Uterus (tissue), 4 donors: ENCODE results near the gene DHRS12. TPM values are rescaled to one million over a fixed set of nuclear protein-coding genes. Genes with fewer than 3 reads are reported as not detected.
"Not testable (repeated sequence)": the region's sequence is repeated elsewhere in the genome, so short reads cannot be mapped to it uniquely, and the experiment has no call there.

ENCODE experiments used
- DNase-seq, 2 donors: peaks; one replicate each; pipeline ENCODE4 v3.0.0-alpha.2; 2019 to 2020
- H3K27ac ChIP-seq, 2 donors: fragments of 200-600 bp; sonication (generic); 1 replicate in 1 of 2; 2 replicates in 1 of 2; pipeline ENCODE4 v1.5.1; 2016 to 2018
- H3K27me3 ChIP-seq, 2 donors: fragments of 200-600 bp; sonication (generic); one replicate each; pipeline ENCODE4 v1.5.1; 2018 to 2019; ENCODE audit warnings: control low read depth in 1 of 2
- H3K36me3 ChIP-seq, 2 donors: fragments of 200-600 bp; sonication (generic); one replicate each; pipeline ENCODE4 v1.5.1; 2019; ENCODE audit warnings: control low read depth in 1 of 2
- H3K4me1 ChIP-seq, 2 donors: fragments of 200-600 bp; sonication (generic); one replicate each; pipeline ENCODE4 v1.5.1; 2018 to 2019; ENCODE audit warnings: control low read depth in 1 of 2
- H3K4me3 ChIP-seq, 2 donors: fragments of 200-600 bp; sonication (generic); 1 replicate in 1 of 2; 2 replicates in 1 of 2; pipeline ENCODE4 v1.5.1; 2018 to 2019; ENCODE audit warnings: mild to moderate bottlenecking in 1 of 2
- H3K9me3 ChIP-seq, 2 donors: fragments of 200-600 bp; sonication (generic); one replicate each; pipeline ENCODE4 v1.5.1; 2019; ENCODE audit warnings: control low read depth in 1 of 2
- POLR2A ChIP-seq, 2 donors: fragments of 450-650 bp; IDR thresholded peaks; one replicate each; pipeline ENCODE4 v1.6.1; 2016; ENCODE audit warnings: antibody characterized with exemption in 2 of 2, mild to moderate bottlenecking in 1 of 2, moderate library complexity in 1 of 2
- intact Hi-C: fragments of 100-400 bp; cut with DNase I; formaldehyde crosslinking; loops from one replicate; pipeline ENCODE4 v1.15.1; 2023; ENCODE audit warnings: low total_unique reads
- total RNA-seq, 4 donors: library from RNA; depleted of rRNA in 3 of 4; stranded (reverse); fragments of >200 nt in 3 of 4; gene quantifications; one replicate each; pipeline versions ENCODE4 v1.1.0 to v1.2.4, GENCODE V29; 2014 to 2023
- TF ChIP-seq, protein P1 (sequence below), 4 experiments: fragments of 200-600 bp in 2 of 4; fragments of 450-650 bp in 2 of 4; sonication (generic) in 2 of 4; IDR thresholded peaks; one replicate each; pipeline ENCODE4 v1.5.1; 2016 to 2019; ENCODE audit warnings: antibody characterized with exemption in 4 of 4, mild to moderate bottlenecking in 2 of 4, moderate library complexity in 1 of 4
- donor health status: DM: yes; HTN: yes; CAD: no.

Gene DHRS12
- total RNA-seq, 4 donors from 2014 or later = 5.4 to 18.8 (median 8.5) TPM

DNA sequence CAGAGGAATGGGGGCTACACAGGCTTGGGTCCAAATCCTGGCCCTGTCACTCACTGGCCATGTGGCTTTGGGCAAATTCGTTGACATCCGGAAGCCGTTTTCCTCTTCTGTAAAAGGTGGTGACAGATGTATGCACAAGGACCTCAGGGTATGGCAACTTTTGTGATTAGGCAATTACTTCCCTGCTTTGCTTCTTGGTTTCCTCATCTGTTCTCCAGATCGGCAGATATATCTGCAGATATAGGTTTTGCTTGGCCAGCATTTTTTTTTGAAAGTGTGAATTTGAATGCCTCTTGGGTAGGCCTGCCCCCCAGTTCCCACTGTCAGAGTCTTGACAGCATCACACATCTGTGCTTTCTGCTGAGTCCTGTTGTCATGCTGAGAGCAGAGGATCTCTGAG lies 23.3 kb upstream of the DHRS12 start:
- H3K27me3 ChIP-seq = no peaks in the 10 kb centered on the region
- H3K4me3 ChIP-seq = no peak overlapping the region
- peak overlapping the region; percentile 63 to 69 for H3K27ac ChIP-seq
- no peaks in the 10 kb centered on the region for H3K4me1 ChIP-seq
- H3K9me3 ChIP-seq = no peaks in the 10 kb centered on the region
- intact Hi-C loops = no loop called here
- H3K36me3 ChIP-seq = no peaks in the 10 kb centered on the region
- no peak for DNase-seq
- no peak for TF ChIP-seq POLR2A (IDR thresholded peaks at IDR 0.05)
- TF ChIP-seq, protein P1, sequence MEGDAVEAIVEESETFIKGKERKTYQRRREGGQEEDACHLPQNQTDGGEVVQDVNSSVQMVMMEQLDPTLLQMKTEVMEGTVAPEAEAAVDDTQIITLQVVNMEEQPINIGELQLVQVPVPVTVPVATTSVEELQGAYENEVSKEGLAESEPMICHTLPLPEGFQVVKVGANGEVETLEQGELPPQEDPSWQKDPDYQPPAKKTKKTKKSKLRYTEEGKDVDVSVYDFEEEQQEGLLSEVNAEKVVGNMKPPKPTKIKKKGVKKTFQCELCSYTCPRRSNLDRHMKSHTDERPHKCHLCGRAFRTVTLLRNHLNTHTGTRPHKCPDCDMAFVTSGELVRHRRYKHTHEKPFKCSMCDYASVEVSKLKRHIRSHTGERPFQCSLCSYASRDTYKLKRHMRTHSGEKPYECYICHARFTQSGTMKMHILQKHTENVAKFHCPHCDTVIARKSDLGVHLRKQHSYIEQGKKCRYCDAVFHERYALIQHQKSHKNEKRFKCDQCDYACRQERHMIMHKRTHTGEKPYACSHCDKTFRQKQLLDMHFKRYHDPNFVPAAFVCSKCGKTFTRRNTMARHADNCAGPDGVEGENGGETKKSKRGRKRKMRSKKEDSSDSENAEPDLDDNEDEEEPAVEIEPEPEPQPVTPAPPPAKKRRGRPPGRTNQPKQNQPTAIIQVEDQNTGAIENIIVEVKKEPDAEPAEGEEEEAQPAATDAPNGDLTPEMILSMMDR (IDR thresholded peaks at IDR 0.05) = no peak

DNA sequence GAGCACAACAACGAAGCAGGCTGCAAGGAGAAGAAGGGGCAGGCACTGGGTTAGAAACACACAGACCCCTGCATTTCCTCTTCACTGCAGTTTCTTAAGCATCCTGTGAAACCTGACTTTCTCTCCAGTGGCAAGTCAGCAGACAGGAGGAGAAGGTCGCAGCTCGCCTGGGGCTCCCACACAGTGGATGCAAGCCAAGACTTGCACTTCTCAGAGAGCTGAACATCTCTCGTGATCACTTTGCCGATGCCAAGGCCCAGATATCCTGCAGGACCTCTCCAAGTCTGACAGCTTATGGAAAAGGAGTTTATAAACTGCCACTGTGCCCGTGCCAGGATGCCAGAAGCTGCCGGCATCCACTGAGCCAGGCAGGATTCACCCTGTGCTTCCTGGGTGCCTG lies 22.6 kb upstream of the DHRS12 start:
- DNase-seq = peak; percentile 66 to 68
- no peaks in the 10 kb centered on the region for H3K4me1 ChIP-seq
- H3K4me3 ChIP-seq = no peak overlapping the region
- no peaks in the 10 kb centered on the region for H3K36me3 ChIP-seq
- H3K9me3 ChIP-seq = no peaks in the 10 kb centered on the region
- H3K27ac ChIP-seq = peak overlapping the region; percentile 63 to 69
- intact Hi-C loops = no loop called here
- H3K27me3 ChIP-seq = no peaks in the 10 kb centered on the region
- TF ChIP-seq, protein P1 (IDR thresholded peaks at IDR 0.05) = no peak
- no peak for TF ChIP-seq POLR2A (IDR thresholded peaks at IDR 0.05)

DNA sequence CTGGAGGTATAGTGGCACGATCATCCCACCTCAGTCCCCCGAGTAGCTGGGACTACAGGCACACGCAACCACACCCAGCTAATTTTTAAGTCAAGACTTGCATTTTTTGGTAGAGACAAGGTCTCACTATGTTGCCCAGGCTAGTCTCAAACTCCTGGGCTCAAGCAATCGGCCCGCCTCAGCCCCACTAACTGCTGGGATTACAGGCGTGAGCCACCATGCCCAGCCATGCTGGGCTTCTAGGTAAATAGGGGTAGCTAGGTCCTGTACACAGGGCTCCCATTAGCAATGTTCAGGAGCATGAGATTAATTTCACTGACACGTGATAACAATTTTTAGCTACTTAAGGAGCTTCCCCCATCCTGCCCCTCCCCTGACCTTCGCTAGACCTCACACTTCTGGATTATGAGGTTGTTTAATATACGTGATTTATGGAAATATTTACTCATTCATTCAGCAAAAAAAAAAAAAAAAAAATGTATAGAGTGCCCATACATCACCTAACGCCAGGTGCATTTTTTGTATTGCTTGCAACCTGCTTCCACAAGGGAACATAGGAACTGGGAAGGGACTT lies 21.8 kb upstream of the DHRS12 start:
- TF ChIP-seq, protein P1 (IDR thresholded peaks at IDR 0.05) = no peak
- no peak for TF ChIP-seq POLR2A (IDR thresholded peaks at IDR 0.05)
- Histone ChIP-seq H3K27ac (peak overlapping the region; percentile 63 to 69), H3K4me3 (no peak overlapping the region), H3K27me3 (no peaks in the 10 kb centered on the region), H3K36me3 (no peaks in the 10 kb centered on the region), H3K4me1 (no peaks in the 10 kb centered on the region), H3K9me3 (no peaks in the 10 kb centered on the region)
- intact Hi-C loops = no loop called here
- DNase-seq = no peak

DNA sequence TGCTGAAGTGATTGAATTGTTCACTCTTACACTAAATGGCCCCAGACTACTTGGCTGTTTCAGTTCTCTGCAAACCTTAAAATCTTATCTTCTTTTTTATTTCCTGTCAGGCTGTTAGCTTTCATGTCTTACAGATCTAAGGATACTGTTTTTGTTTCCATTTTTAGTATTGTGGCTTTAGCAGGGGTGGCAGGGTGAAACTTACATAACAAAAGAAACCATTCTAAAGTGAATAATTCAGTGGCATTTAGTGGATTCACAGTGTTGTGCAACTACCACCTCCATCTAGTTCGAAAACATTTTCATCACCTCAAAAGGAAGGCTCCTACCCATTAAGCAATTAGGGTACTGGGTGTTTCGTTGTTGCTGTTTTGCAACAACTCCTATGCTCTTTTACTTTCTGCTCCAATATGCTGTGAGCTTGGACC lies 21.2 kb upstream of the DHRS12 start:
- intact Hi-C loops = no loop called here
- Histone ChIP-seq H3K9me3 (no peaks in the 10 kb centered on the region), H3K4me3 (no peak overlapping the region), H3K36me3 (no peaks in the 10 kb centered on the region), H3K27ac (peak overlapping the region; percentile 63 to 69), H3K27me3 (no peaks in the 10 kb centered on the region), H3K4me1 (no peaks in the 10 kb centered on the region)
- peak in 1 of 2 donors; percentile 38 for DNase-seq
- TF ChIP-seq POLR2A (IDR thresholded peaks at IDR 0.05) = no peak
- TF ChIP-seq, protein P1 (IDR thresholded peaks at IDR 0.05) = no peak

DNA sequence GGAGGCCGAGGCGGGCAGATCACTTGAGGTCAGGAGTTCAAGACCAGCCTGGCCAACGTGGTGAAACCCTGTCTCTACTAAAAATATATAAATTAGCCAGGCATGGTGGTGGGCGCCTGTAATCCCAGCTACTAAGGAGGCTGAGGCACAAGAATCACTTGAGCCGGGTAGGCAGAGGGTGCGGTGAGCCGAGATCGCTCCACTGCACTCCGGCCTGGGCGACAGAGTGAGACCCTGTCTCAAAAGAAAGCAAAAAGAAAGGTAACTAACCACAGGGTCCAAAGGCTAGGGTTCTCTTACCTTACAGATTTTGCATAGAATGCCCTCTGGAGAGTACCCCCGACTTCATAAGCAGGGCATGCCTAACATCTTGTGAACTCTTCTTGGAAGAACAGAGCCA lies 20.7 kb upstream of the DHRS12 start:
- intact Hi-C loops, H3K4me1 ChIP-seq, H3K4me3 ChIP-seq, H3K9me3 ChIP-seq, H3K36me3 ChIP-seq, DNase-seq, H3K27me3 ChIP-seq: not testable (repeated sequence)
- H3K27ac ChIP-seq = peak overlapping the region; percentile 63 to 69

DNA sequence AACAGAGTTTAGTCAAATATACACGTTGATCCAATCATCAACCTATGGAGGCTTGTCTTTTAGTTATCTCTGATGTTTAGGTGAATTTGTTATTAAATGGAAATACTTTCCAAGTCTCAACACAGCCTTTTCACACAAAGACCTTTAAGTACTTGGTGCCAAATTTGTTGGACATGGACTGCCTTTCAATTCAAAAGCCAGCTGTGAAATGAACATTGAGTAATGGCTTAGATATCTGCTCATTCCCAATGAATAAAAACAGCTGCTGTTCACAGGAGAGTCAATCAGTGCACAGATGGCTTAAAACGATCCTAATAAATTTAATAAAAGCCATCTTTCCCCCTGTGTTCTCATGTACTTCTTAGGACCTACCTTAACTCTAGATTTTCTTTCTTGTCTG lies 19.9 kb upstream of the DHRS12 start:
- no peaks in the 10 kb centered on the region for H3K36me3 ChIP-seq
- no peak for DNase-seq
- H3K4me3 ChIP-seq = no peak overlapping the region
- no peaks in the 10 kb centered on the region for H3K4me1 ChIP-seq
- TF ChIP-seq POLR2A (IDR thresholded peaks at IDR 0.05) = no peak
- TF ChIP-seq, protein P1 (IDR thresholded peaks at IDR 0.05) = no peak
- intact Hi-C loops = no loop called here
- H3K9me3 ChIP-seq = no peaks in the 10 kb centered on the region
- H3K27me3 ChIP-seq = no peaks in the 10 kb centered on the region
- H3K27ac ChIP-seq = no peak overlapping the region
